K562 (cell line): ENCODE data around the gene OGFR. TPM values are rescaled to one million over a fixed set of nuclear protein-coding genes. Genes with fewer than 3 reads are reported as not detected.

Source experiments
- ATAC-seq: fragments of 200-7000 bp; cut with Tn5 transposase; 3 replicates; pipeline ENCODE4 v1.9.1; 2020; ENCODE audit warnings: moderate library complexity
- BruUV-seq: library from RNA; stranded (reverse); fragments of 400-500 nt; replicated peaks from 2 replicates; lab custom pipeline; 2021; lab: Mats Ljungman, UMichigan
- CTCF ChIA-PET: fragments of 300-600 bp; formaldehyde crosslinking; extraction: SDS; loops from one replicate; lab custom pipeline; 2021; ENCODE audit warnings: low intra/inter-chr PET ratio; lab: Yijun Ruan, JAX
- POLR2A ChIA-PET: fragments of 300-600, 350-650 bp; sonication (Branson Sonifier 250); formaldehyde crosslinking; extraction: SDS; loops from one replicate; lab custom pipeline; 2021; ENCODE audit warnings: antibody characterized with exemption, inconsistent platforms; lab: Yijun Ruan, JAX
- DNase-seq, 4 experiments: peaks; one replicate each; pipeline versions ENCODE4 v3.0.0 to v3.0.0-alpha.2; 2011 to 2018; ENCODE audit warnings: low spot score in 3 of 4, mixed read lengths in 3 of 4; ENCODE audit errors: extremely low read depth in 1 of 4
- FAIRE-seq: peaks from 2 replicates; lab custom pipeline; 2011; peaks lifted over from hg19 to GRCh38; lab: Jason Lieb, UNC
- H2AFZ ChIP-seq: 2 replicates; pipeline ENCODE4 v1.6.0; 2011; ENCODE audit warnings: low read depth, low read length, control low read depth, inconsistent platforms
- H3K27ac ChIP-seq: fragments of 200-600 bp; 3 replicates; pipeline ENCODE4 v1.8.0; 2011; ENCODE audit warnings: low read depth, mild to moderate bottlenecking, control low read depth, inconsistent platforms, low read length, moderate library complexity, mixed read lengths; ENCODE audit errors: extremely low read depth
- H3K27me3 ChIP-seq, 2 experiments: fragments of 300-600 bp in 1 of 2; 2 replicates in 1 of 2; 3 replicates in 1 of 2; pipeline versions ENCODE4 v1.6.0 to v1.8.0; 2011; ENCODE audit warnings: inconsistent platforms in 2 of 2, low read length in 2 of 2, mild to moderate bottlenecking in 1 of 2, mixed read lengths in 1 of 2, moderate library complexity in 1 of 2; ENCODE audit not compliant: control insufficient read depth in 2 of 2, insufficient read depth in 2 of 2
- H3K36me3 ChIP-seq: fragments of 300-600 bp; 3 replicates; pipeline ENCODE4 v1.8.0; 2011; ENCODE audit warnings: mild to moderate bottlenecking, low read length, inconsistent platforms; ENCODE audit not compliant: control insufficient read depth, insufficient read depth
- H3K4me1 ChIP-seq, 2 experiments: fragments of 200-600 bp in 1 of 2; replicated peaks in 1 of 2; 2 replicates in 1 of 2; 3 replicates in 1 of 2; pipeline versions ENCODE4 v1.5.1 to v1.8.0; 2011; ENCODE audit warnings: inconsistent platforms in 2 of 2, low read length in 2 of 2, mild to moderate bottlenecking in 1 of 2, mixed read lengths in 1 of 2, moderate library complexity in 1 of 2; ENCODE audit not compliant: control insufficient read depth in 2 of 2, insufficient read depth in 2 of 2
- H3K4me2 ChIP-seq: 2 replicates; pipeline ENCODE4 v1.6.1; 2011; ENCODE audit warnings: low read length, control low read depth, inconsistent platforms, mixed read lengths; ENCODE audit not compliant: insufficient read depth
- H3K4me3 ChIP-seq: fragments of 200-600 bp; sonication (generic), shearing (Covaris generic); 2 replicates; pipeline ENCODE4 v1.5.1; 2016; ENCODE audit warnings: control low read depth, inconsistent platforms
- H3K79me2 ChIP-seq: fragments of 200-600 bp; 3 replicates; pipeline ENCODE4 v1.8.0; 2011; ENCODE audit warnings: low read length, inconsistent platforms; ENCODE audit not compliant: control insufficient read depth, insufficient read depth
- H3K9ac ChIP-seq, 2 experiments: 2 replicates each; pipeline versions ENCODE4 v1.6.0 to v1.6.1; 2011; ENCODE audit warnings: low read depth in 2 of 2, low read length in 2 of 2, control low read depth in 1 of 2, inconsistent platforms in 1 of 2, mild to moderate bottlenecking in 1 of 2, mixed read lengths in 1 of 2; ENCODE audit not compliant: insufficient read depth in 1 of 2
- H3K9me1 ChIP-seq: one replicate; pipeline ENCODE4 v1.6.0; 2011; ENCODE audit warnings: inconsistent platforms, mild to moderate bottlenecking, low read length, moderate library complexity; ENCODE audit not compliant: control insufficient read depth, insufficient read depth
- H3K9me3 ChIP-seq: replicated peaks from 2 replicates; pipeline ENCODE4 v1.5.1; 2011; ENCODE audit warnings: low read depth, low read length, inconsistent platforms; ENCODE audit not compliant: control insufficient read depth, insufficient read depth
- H4K20me1 ChIP-seq: replicated peaks from 2 replicates; pipeline ENCODE4 v1.6.1; 2011; ENCODE audit warnings: low read length, inconsistent platforms, mixed read lengths; ENCODE audit not compliant: control insufficient read depth, insufficient read depth
- CREM ChIP-seq: IDR thresholded peaks from 2 replicates; pipeline ENCODE4 v1.6.1; 2014; ENCODE audit warnings: antibody characterized with exemption, low read depth
- ZBTB34 ChIP-seq: fragments of 250-450 bp; sonication (Bioruptor Pico); IDR thresholded peaks from 2 replicates; pipeline ENCODE4 v1.8.0; 2021; ENCODE audit warnings: mild to moderate bottlenecking, moderate library complexity
- ZBTB8A ChIP-seq: fragments of 450-650 bp; IDR thresholded peaks from 2 replicates; pipeline ENCODE4 v1.6.1; 2018; ENCODE audit warnings: mild to moderate bottlenecking, moderate library complexity; ENCODE audit not compliant: partially characterized antibody
- ZNF778 ChIP-seq: fragments of 450-650 bp; formaldehyde crosslinking; IDR thresholded peaks from 2 replicates; pipeline ENCODE4 v1.4.0; 2020; ENCODE audit warnings: mild to moderate bottlenecking, moderate library complexity
- WGBS: fragments of 100-300 bp; shearing (Covaris generic); methylation state at CpG from one replicate; pipeline ENCODE4 v1.1.6; 2016; ENCODE audit warnings: low coverage, mixed read lengths; ENCODE audit not compliant: insufficient coverage; ENCODE audit errors: missing lambda C conversion rate; 5-methylcytosine and 5-hydroxymethylcytosine counted together
- in situ Hi-C: fragments of 300-500 bp; cut with MboI; formaldehyde crosslinking; loops from 4 replicates; pipeline ENCODE4 v1.15.0; 2018; ENCODE audit warnings: inconsistent platforms, mixed read lengths
- intact Hi-C: fragments of 100-400 bp; cut with micrococcal nuclease; formaldehyde crosslinking; loops from 2 replicates; pipeline ENCODE4 v1.14.2; 2022
- polyA plus RNA-seq, 8 experiments: library from polyadenylated mRNA; depleted of rRNA in 4 of 8; stranded (reverse) in 5 of 8; unstranded in 3 of 8; fragments of >200 nt; fragmentation: Nextera tagmentation in 2 of 8; fragmentation: Illumina TruSeq in 1 of 8; extraction: Ambion mirVana in 2 of 8; extraction: Trizol in 1 of 8; gene quantifications; 2 replicates each; pipeline versions ENCODE4 v1.2.1 to v1.2.3, GENCODE V29; 2011 to 2014; ENCODE audit warnings: inconsistent platforms in 1 of 8, missing spikeins in 1 of 8
- total RNA-seq, 7 experiments: library from RNA; depleted of rRNA in 6 of 7; stranded (reverse); fragments of >200 nt in 6 of 7; fragmentation: Illumina TruSeq in 2 of 7; extraction: Trizol in 2 of 7; gene quantifications; 2 replicates each; pipeline versions ENCODE4 v1.2.1 to v1.2.3, GENCODE V29; 2011 to 2021; ENCODE audit warnings: low replicate concordance in 1 of 7

Gene OGFR
- total and polyA plus RNA-seq, 9 of the 15 experiments (the other 6 are each of a cell fraction or from before 2014, with no cell fraction given), result 0.39 to 56.3 (median 17.5) TPM

GRCh38 chr20:62819494-62820174 is 15.0 kb downstream of the OGFR start:
- intact Hi-C loops, result loop anchor here (10.0 kb wide), 1 partner anchor 55 kb away; no protein-coding TSS in a partner anchor
- FAIRE-seq (no peak), ATAC-seq (no peak), DNase-seq (no peak)
- no peaks in the 10 kb centered on the region for H3K79me2 ChIP-seq
- no peaks in the 10 kb centered on the region for H3K9me1 ChIP-seq
- peaks cover 0 to 10% of the 10 kb centered on the region in 2 experiments; a peak in 3 of 5 replicates for H3K27me3 ChIP-seq
- no TSS peak for BruUV-seq
- peaks cover 15 to 100% of the 10 kb centered on the region in 2 experiments for H3K4me1 ChIP-seq
- POLR2A ChIA-PET, result interaction anchor here (0.7 to 1.4 kb wide), 2 partner anchors 10 to 176 kb away, joined by 3 to 6 read pairs; no protein-coding TSS in a partner anchor
- H3K4me3 ChIP-seq, result no peak overlapping the region
- peaks cover 6% of the 10 kb centered on the region; the same call in 1 of the 2 replicates for H4K20me1 ChIP-seq
- no peaks in the 10 kb centered on the region for H3K36me3 ChIP-seq
- in situ Hi-C loops, result loop anchor here (10.0 kb wide), 1 partner anchor 195 kb away; no protein-coding TSS in a partner anchor
- no peak overlapping the region for H3K27ac ChIP-seq
- no peak for TF ChIP-seq CREM
- TF ChIP-seq ZBTB8A, result no peak
- TF ChIP-seq ZNF778 (CRISPR knock-in tag), result no peak
- TF ChIP-seq ZBTB34 (CRISPR knock-in tag), result no peak
- H3K4me2 ChIP-seq, result no peak overlapping the region
- WGBS, result 28% methylated on average over 10 of the region's 16 CpGs
- no peak overlapping the region for H3K9ac ChIP-seq
- CTCF ChIA-PET, result no interaction called here
- H3K9me3 ChIP-seq, result no peaks in the 10 kb centered on the region
- H2AFZ ChIP-seq, result no peak overlapping the region
